ENCODE results near the gene ECT2L.

ECT2L gene

GRCh38 chr6:138943089-138943625, 147.3 kb downstream of the ECT2L start:
- no peak for DNase-seq

GRCh38 chr6:138944412-138944811, 148.5 kb downstream of the ECT2L start:
- DNase-seq: no peak

- no peak for DNase-seq
Measured at GRCh38 chr6:138945354-138945753, 149.5 kb downstream of the ECT2L start.

- no peak for DNase-seq
Measured at GRCh38 chr6:138948004-138948403, 152.1 kb downstream of the ECT2L start.

GRCh38 chr6:138948546-138949179, 152.8 kb downstream of the ECT2L start:
- DNase-seq: no peak

- DNase-seq: no peak
Measured at GRCh38 chr6:138953451-138953850, 157.6 kb downstream of the ECT2L start.

Data from right kidney (tissue), 1 donor.